Adrenal gland (tissue), 19 donors: Measurements from ENCODE around the gene MAPK7. TPM values are rescaled to one million over a fixed set of nuclear protein-coding genes. Genes with fewer than 3 reads are reported as not detected.

Experiments
- DNase-seq, 7 donors: peaks; one replicate each; pipeline ENCODE4 v3.0.0-alpha.2; 2019 to 2020
- H3K27ac ChIP-seq, 5 donors: fragments of 200-600 bp; sonication (generic) in 4 of 5; 1 replicate in 3 of 5; 2 replicates in 2 of 5; pipeline versions ENCODE4 v1.5.1 to v1.8.0; 2016 to 2020; ENCODE audit warnings: mild to moderate bottlenecking in 1 of 5
- H3K27me3 ChIP-seq: fragments of 200-600 bp; 2 replicates; pipeline ENCODE4 v1.8.0; 2021
- H3K36me3 ChIP-seq, 2 donors: fragments of 200-600 bp; replicated peaks in 1 of 2; 1 replicate in 1 of 2; 2 replicates in 1 of 2; pipeline versions ENCODE4 v1.5.1 to v1.8.0; 2018 to 2022
- H3K4me1 ChIP-seq, 2 donors: fragments of 200-600 bp; replicated peaks in 1 of 2; 1 replicate in 1 of 2; 2 replicates in 1 of 2; pipeline versions ENCODE4 v1.5.1 to v1.8.0; 2018 to 2021
- H3K4me3 ChIP-seq, 4 donors: fragments of 200-600 bp; sonication (generic) in 3 of 4; one replicate each; pipeline ENCODE4 v1.5.1; 2016 to 2018
- H3K9me3 ChIP-seq, 3 donors: fragments of 200-600 bp; sonication (generic) in 1 of 3; replicated peaks in 1 of 3; 1 replicate in 2 of 3; 2 replicates in 1 of 3; pipeline versions ENCODE4 v1.5.1 to v1.8.0; 2016 to 2021
- POLR2A ChIP-seq, 2 donors: fragments of 450-650 bp; IDR thresholded peaks; one replicate each; pipeline ENCODE4 v1.6.1; 2017; ENCODE audit warnings: antibody characterized with exemption in 2 of 2, mild to moderate bottlenecking in 2 of 2, moderate library complexity in 1 of 2
- WGBS, 4 donors: extraction: QIAGEN DNeasy Blood & Tissue Kit in 2 of 4; methylation state at CpG; one replicate each; pipeline versions ENCODE4 v1.1.5 to v1.1.7; 2013 to 2017; 5-methylcytosine and 5-hydroxymethylcytosine counted together
- intact Hi-C, 2 donors: fragments of 100-400 bp; cut with DNase I; formaldehyde crosslinking; loops; one replicate each; pipeline versions ENCODE4 v1.14.1 to v1.15.0; 2022 to 2023
- long read RNA-seq, 10 donors: library from polyadenylated mRNA in 3 of 10; unstranded in 2 of 10; stranded (forward) in 1 of 10; transcript quantifications; one replicate each; pipeline ENCODE4 v2.0.0 and lab custom pipeline, GENCODE V29; 2021 to 2026
- polyA plus RNA-seq, 3 donors: library from polyadenylated mRNA; stranded (reverse); fragments of 200-250 nt in 2 of 3; fragments of 350-450 nt in 1 of 3; fragmentation: Illumina TruSeq in 1 of 3; extraction: RNeasy Lipid Tissue Mini Kit (QIAGEN cat#74804) in 1 of 3; gene quantifications; one replicate each; pipeline ENCODE4 v1.2.3, GENCODE V29; 2013 to 2014
- total RNA-seq, 9 donors: library from RNA; depleted of rRNA in 4 of 9; stranded (reverse); fragments of >200 nt in 4 of 9; fragments of 120-200 nt in 1 of 9; fragmentation: NEBNext Ultra II Directional in 1 of 9; extraction: Animal tissue kit (Norgen Biotek cat#: 25700) in 1 of 9; gene quantifications; one replicate each; pipeline versions ENCODE4 v1.1.0 to v1.2.4, GENCODE V29; 2013 to 2023
- TF ChIP-seq, protein P1 (sequence below), 6 experiments: fragments of 450-650 bp in 4 of 6; fragments of 200-600 bp in 2 of 6; sonication (generic) in 1 of 6; IDR thresholded peaks; 1 replicate in 5 of 6; 2 replicates in 1 of 6; pipeline versions ENCODE4 v1.5.1 to v1.8.0; 2016 to 2021; ENCODE audit warnings: antibody characterized with exemption in 6 of 6, mild to moderate bottlenecking in 2 of 6, moderate library complexity in 1 of 6
- donor health status: healthy with polysubstance abuse.
- donor health status: Bipolar disorder and iron deficiency.
- donor health status: DM: yes; HTN: yes; CAD: no.
- donor health status: DM: no; HTN: no; CAD: no.
- donor health status: DM: no; HTN: no; CAD: no.
- donor health status: DM: yes; HTN: yes; CAD: no.

The MAPK7 gene
- total RNA-seq, result 100 to 1,000 TPM in 1 of 9 donors, 10 to 100 TPM in 7, 1 to 10 TPM in 1; 7.6 to 223 (median 46.8) TPM
- polyA plus RNA-seq, result 10 to 100 TPM; 22.6 to 41.3 (median 26.8) TPM
- long read RNA-seq, donor 1, full-length matches to known transcripts, result 3 of 3 reads
- long read RNA-seq, donor 1, partial matches to known transcripts, result 0 of 3 reads
- long read RNA-seq, donor 1, other reads (novel, unspliced or antisense), result 0 of 3 reads
- long read RNA-seq, donor 2, full-length matches to known transcripts, result 3 of 11 reads
- long read RNA-seq, donor 2, partial matches to known transcripts, result 8 of 11 reads
- long read RNA-seq, donor 2, other reads (novel, unspliced or antisense), result 0 of 11 reads
- long read RNA-seq, donor 3, full-length matches to known transcripts, result 3 of 3 reads
- long read RNA-seq, donor 3, partial matches to known transcripts, result 0 of 3 reads
- long read RNA-seq, donor 3, other reads (novel, unspliced or antisense), result 0 of 3 reads
- long read RNA-seq, donor 4, full-length matches to known transcripts, result 7 of 9 reads
- long read RNA-seq, donor 4, partial matches to known transcripts, result 2 of 9 reads
- long read RNA-seq, donor 4, other reads (novel, unspliced or antisense), result 0 of 9 reads
- long read RNA-seq, donor 5, full-length matches to known transcripts, result 63 of 77 reads
- long read RNA-seq, donor 5, partial matches to known transcripts, result 3 of 77 reads
- long read RNA-seq, donor 5, other reads (novel, unspliced or antisense), result 11 of 77 reads
- long read RNA-seq, donor 6, full-length matches to known transcripts, result 2 of 2 reads
- long read RNA-seq, donor 6, partial matches to known transcripts, result 0 of 2 reads
- long read RNA-seq, donor 6, other reads (novel, unspliced or antisense), result 0 of 2 reads
- long read RNA-seq, donor 7, partial matches to known transcripts, result 0 of 3 reads
- long read RNA-seq, donor 7, other reads (novel, unspliced or antisense), result 0 of 3 reads
- long read RNA-seq, donor 8, full-length matches to known transcripts, result 5 of 19 reads
- long read RNA-seq, donor 8, partial matches to known transcripts, result 6 of 19 reads
- long read RNA-seq, donor 8, other reads (novel, unspliced or antisense), result 8 of 19 reads
- long read RNA-seq, donor 9, full-length matches to known transcripts, result 5 of 5 reads
- long read RNA-seq, donor 9, partial matches to known transcripts, result 0 of 5 reads
- long read RNA-seq, donor 9, other reads (novel, unspliced or antisense), result 0 of 5 reads
- long read RNA-seq, donor 10, full-length matches to known transcripts, result 3 of 3 reads
- long read RNA-seq, donor 10, partial matches to known transcripts, result 0 of 3 reads
- long read RNA-seq, donor 10, other reads (novel, unspliced or antisense), result 0 of 3 reads

GRCh38 chr17:19378416-19379360 is at the start of gene MAPK7:
TSS of gene MAPK7 (plus strand) at chr17:19378498. CDS start at chr17:19378901, 403 bp downstream.
- TF ChIP-seq, protein P1, sequence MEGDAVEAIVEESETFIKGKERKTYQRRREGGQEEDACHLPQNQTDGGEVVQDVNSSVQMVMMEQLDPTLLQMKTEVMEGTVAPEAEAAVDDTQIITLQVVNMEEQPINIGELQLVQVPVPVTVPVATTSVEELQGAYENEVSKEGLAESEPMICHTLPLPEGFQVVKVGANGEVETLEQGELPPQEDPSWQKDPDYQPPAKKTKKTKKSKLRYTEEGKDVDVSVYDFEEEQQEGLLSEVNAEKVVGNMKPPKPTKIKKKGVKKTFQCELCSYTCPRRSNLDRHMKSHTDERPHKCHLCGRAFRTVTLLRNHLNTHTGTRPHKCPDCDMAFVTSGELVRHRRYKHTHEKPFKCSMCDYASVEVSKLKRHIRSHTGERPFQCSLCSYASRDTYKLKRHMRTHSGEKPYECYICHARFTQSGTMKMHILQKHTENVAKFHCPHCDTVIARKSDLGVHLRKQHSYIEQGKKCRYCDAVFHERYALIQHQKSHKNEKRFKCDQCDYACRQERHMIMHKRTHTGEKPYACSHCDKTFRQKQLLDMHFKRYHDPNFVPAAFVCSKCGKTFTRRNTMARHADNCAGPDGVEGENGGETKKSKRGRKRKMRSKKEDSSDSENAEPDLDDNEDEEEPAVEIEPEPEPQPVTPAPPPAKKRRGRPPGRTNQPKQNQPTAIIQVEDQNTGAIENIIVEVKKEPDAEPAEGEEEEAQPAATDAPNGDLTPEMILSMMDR (IDR thresholded peaks at IDR 0.05), result no peak
- TF ChIP-seq POLR2A (IDR thresholded peaks at IDR 0.05), result no peak
- Histone ChIP-seq H3K36me3 (peaks cover 0 to 44% of the 10 kb centered on the region in 2 donors), H3K27me3 (no peaks in the 10 kb centered on the region), H3K27ac (peak within 1 kb of the TSS; percentile 91 to 99 (median 98)), H3K4me3 (peak within 1 kb of the TSS; percentile 39 to 98 (median 70)), H3K4me1 (peaks cover 9 to 18% of the 10 kb centered on the region in 2 donors), H3K9me3 (no peaks in the 10 kb centered on the region)
- WGBS, 4 donors, result 1 to 5% (median 4%) methylated on average over 27 to 69 of the region's 69 CpGs; no CpG with 5 or more reads in 1 of the 4 donors
- intact Hi-C loops, result no loop called here
- peak in 3 of 7 donors; percentile 40 to 62 (median 42) for DNase-seq

GRCh38 chr17:19329136-19329535 is 49.2 kb upstream of the MAPK7 start:
- 84 to 100% (median 95%) methylated on average over 2 of the region's 2 CpGs for WGBS, 4 donors

GRCh38 chr17:19329839-19330238 is 48.5 kb upstream of the MAPK7 start:
- H3K27ac ChIP-seq, result no peak overlapping the region
- WGBS, 4 donors, result 92 to 98% (median 95%) methylated on average over 2 of the region's 2 CpGs
- no peaks in the 10 kb centered on the region for H3K4me1 ChIP-seq
- TF ChIP-seq POLR2A (IDR thresholded peaks at IDR 0.05), result no peak
- TF ChIP-seq, protein P1 (IDR thresholded peaks at IDR 0.05), result no peak
- no peaks in the 10 kb centered on the region for H3K9me3 ChIP-seq
- DNase-seq, result no peak
- H3K27me3 ChIP-seq, result no peaks in the 10 kb centered on the region
- peaks cover 0 to 4% of the 10 kb centered on the region in 2 donors for H3K36me3 ChIP-seq
- intact Hi-C loops, result no loop called here
- H3K4me3 ChIP-seq, result no peak overlapping the region

More at GRCh38 chr17:19329136-19329535, 49.2 kb upstream of the MAPK7 start:
- intact Hi-C loops, result no loop called here
- Histone ChIP-seq H3K27ac (no peak overlapping the region), H3K4me1 (no peaks in the 10 kb centered on the region), H3K9me3 (no peaks in the 10 kb centered on the region), H3K4me3 (no peak overlapping the region), H3K36me3 (peaks cover 0 to 4% of the 10 kb centered on the region in 2 donors), H3K27me3 (no peaks in the 10 kb centered on the region)
- no peak for DNase-seq
- TF ChIP-seq, protein P1 (IDR thresholded peaks at IDR 0.05), result no peak
- TF ChIP-seq POLR2A (IDR thresholded peaks at IDR 0.05), result no peak
